Right atrium auricular region (tissue), 2 donors: Measurements from ENCODE around the gene OR5T3. TPM values are rescaled to one million over a fixed set of nuclear protein-coding genes. Genes with fewer than 3 reads are reported as not detected.
"Not testable (repeated sequence)": the region's sequence is repeated elsewhere in the genome, so short reads cannot be mapped to it uniquely, and the experiment has no call there.

Experiments used
- DNase-seq: peaks from one replicate; pipeline ENCODE4 v3.0.0-alpha.2; 2019; ENCODE audit warnings: low spot score
- H3K27ac ChIP-seq, 2 donors: fragments of 200-600 bp; sonication (generic); 1 replicate in 1 of 2; 2 replicates in 1 of 2; pipeline ENCODE4 v1.5.1; 2016 to 2019
- H3K27me3 ChIP-seq, 2 donors: fragments of 200-600 bp; sonication (generic); one replicate each; pipeline versions ENCODE4 v1.5.1 to v1.6.0; 2017 to 2019
- H3K36me3 ChIP-seq: fragments of 200-600 bp; sonication (generic); one replicate; pipeline ENCODE4 v1.5.1; 2016
- H3K4me1 ChIP-seq, 2 donors: fragments of 200-600 bp; sonication (generic); one replicate each; pipeline versions ENCODE4 v1.5.1 to v1.6.0; 2017 to 2019
- H3K4me3 ChIP-seq, 2 donors: fragments of 200-600 bp; sonication (generic); 1 replicate in 1 of 2; 2 replicates in 1 of 2; pipeline ENCODE4 v1.5.1; 2017 to 2019; ENCODE audit warnings: mild to moderate bottlenecking in 1 of 2, moderate library complexity in 1 of 2
- H3K9me3 ChIP-seq, 2 donors: fragments of 200-600 bp; sonication (generic); one replicate each; pipeline ENCODE4 v1.5.1; 2019
- CTCF ChIP-seq, 2 donors: fragments of 200-600 bp; sonication (generic); IDR thresholded peaks; one replicate each; pipeline ENCODE4 v1.5.1; 2019; ENCODE audit warnings: antibody characterized with exemption in 2 of 2
- total RNA-seq, 2 donors: library from RNA; depleted of rRNA; stranded (reverse); fragments of >200 nt; gene quantifications; one replicate each; pipeline ENCODE4 v1.1.0, GENCODE V29; 2016

OR5T3 gene
- not detected for total RNA-seq

DNA sequence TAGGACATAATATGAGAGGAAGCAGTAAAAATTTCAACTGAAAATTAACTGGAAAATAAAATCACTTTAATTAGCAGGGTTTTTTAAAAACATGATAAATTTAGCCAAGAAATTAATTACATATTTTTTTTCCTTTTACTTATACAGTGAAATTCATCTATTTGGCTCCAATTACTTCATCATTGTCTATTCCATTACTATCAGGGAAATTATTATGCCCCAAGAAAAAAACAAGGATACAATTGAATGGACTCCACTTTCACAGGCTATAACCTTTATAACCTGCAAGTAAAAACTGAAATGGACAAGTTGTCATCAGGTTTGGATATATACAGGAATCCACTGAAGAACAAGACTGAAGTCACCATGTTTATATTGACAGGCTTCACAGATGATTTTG lies at the start of gene OR5T3:
TSS of gene OR5T3 (plus strand) at position 301 of the 400 bp plus-strand sequence. CDS start at position 301, 0 bp downstream.
- no peak within 1 kb of the TSS for H3K27ac ChIP-seq
- TF ChIP-seq CTCF (IDR thresholded peaks at IDR 0.05): no peak

GRCh38 chr11:56207790-56208189 lies 44.3 kb upstream of the OR5T3 start:
- no peak for TF ChIP-seq CTCF (IDR thresholded peaks at IDR 0.05)

More for the DNA sequence above, at the start of gene OR5T3:
- H3K4me1 ChIP-seq: no peaks in the 10 kb centered on the region
- no peaks in the 10 kb centered on the region for H3K36me3 ChIP-seq
- no peaks in the 10 kb centered on the region for H3K9me3 ChIP-seq
- H3K4me3 ChIP-seq: no peak within 1 kb of the TSS
- no peaks in the 10 kb centered on the region for H3K27me3 ChIP-seq
- DNase-seq: no peak

GRCh38 chr11:56214537-56214936 lies 37.5 kb upstream of the OR5T3 start:
- no peaks in the 10 kb centered on the region for H3K27me3 ChIP-seq
- H3K27ac ChIP-seq: no peak overlapping the region
- no peaks in the 10 kb centered on the region for H3K36me3 ChIP-seq
- H3K4me3 ChIP-seq: no peak overlapping the region
- H3K4me1 ChIP-seq: no peaks in the 10 kb centered on the region
- no peak for DNase-seq
- H3K9me3 ChIP-seq: peaks cover 0 to 11% of the 10 kb centered on the region in 2 donors
- no peak for TF ChIP-seq CTCF (IDR thresholded peaks at IDR 0.05)

More at GRCh38 chr11:56207790-56208189, 44.3 kb upstream of the OR5T3 start:
- H3K27me3 ChIP-seq: no peaks in the 10 kb centered on the region
- no peak overlapping the region for H3K27ac ChIP-seq
- no peaks in the 10 kb centered on the region for H3K4me1 ChIP-seq
- H3K9me3 ChIP-seq: no peaks in the 10 kb centered on the region
- H3K36me3 ChIP-seq: no peaks in the 10 kb centered on the region
- no peak overlapping the region for H3K4me3 ChIP-seq
- no peak for DNase-seq

DNA sequence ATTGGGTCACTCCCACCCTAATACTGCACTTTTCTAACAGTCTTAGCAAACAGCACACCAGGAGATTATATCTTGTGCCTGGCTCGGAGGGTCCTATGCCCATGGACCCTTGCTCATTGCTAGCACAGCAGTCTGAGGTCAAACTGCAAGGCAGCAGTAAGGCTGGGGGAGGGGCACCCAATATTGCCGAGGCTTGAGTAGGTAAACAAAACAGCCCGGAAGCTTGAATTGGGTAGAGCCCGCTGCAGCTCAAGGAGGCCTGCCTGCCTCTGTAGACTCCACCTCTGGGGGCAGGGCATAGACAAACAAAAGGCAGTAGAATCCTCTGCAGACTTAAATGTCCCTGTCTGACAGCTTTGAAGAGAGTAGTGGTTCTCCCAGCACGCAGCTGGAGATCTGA lies 32.3 kb upstream of the OR5T3 start:
- H3K27me3 ChIP-seq, H3K27ac ChIP-seq, H3K4me3 ChIP-seq, H3K36me3 ChIP-seq, H3K4me1 ChIP-seq, DNase-seq: not testable (repeated sequence)
- peaks cover 0 to 11% of the 10 kb centered on the region in 2 donors for H3K9me3 ChIP-seq

GRCh38 chr11:56234155-56234554 lies 17.9 kb upstream of the OR5T3 start, which contains the start of gene OR5T2:
OR5T2 (minus strand) TSS chr11:56234255; CDS start chr11:56233062, 1,193 bp downstream.
- no peak within 1 kb of the TSS for H3K27ac ChIP-seq
- H3K36me3 ChIP-seq: no peaks in the 10 kb centered on the region
- no peak within 1 kb of the TSS for H3K4me3 ChIP-seq
- no peaks in the 10 kb centered on the region for H3K27me3 ChIP-seq
- no peak for TF ChIP-seq CTCF (IDR thresholded peaks at IDR 0.05)
- no peaks in the 10 kb centered on the region for H3K4me1 ChIP-seq
- no peak for DNase-seq
- H3K9me3 ChIP-seq: no peaks in the 10 kb centered on the region

DNA sequence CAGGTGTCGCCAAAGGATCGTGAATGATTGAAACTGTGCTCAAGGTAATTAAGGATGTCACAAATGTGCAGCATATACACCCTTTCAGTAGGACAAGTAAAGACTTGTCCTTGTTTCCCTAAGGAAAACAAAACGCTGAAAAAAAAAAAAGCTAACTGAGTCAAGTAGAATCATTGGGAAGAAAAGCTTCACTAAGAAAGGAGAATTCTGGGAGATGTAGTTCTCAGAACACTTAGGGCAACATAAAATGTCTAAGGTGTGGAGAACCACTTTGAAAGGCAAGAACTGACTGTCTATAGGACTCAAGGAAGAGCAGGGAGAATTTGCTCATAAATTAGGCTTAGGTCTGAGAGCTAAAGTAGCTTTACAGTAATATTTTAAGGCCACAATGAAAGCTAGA lies 19.0 kb downstream of the OR5T3 start:
- no peaks in the 10 kb centered on the region for H3K4me1 ChIP-seq
- no peak overlapping the region for H3K4me3 ChIP-seq
- no peaks in the 10 kb centered on the region for H3K27me3 ChIP-seq
- H3K36me3 ChIP-seq: no peaks in the 10 kb centered on the region
- TF ChIP-seq CTCF (IDR thresholded peaks at IDR 0.05): no peak
- no peak overlapping the region for H3K27ac ChIP-seq
- DNase-seq: no peak
- peaks cover 0 to 3% of the 10 kb centered on the region in 2 donors for H3K9me3 ChIP-seq
